ENCODE measurements around the gene CCR3. TPM values are rescaled to one million over a fixed set of nuclear protein-coding genes. Genes with fewer than 3 reads are reported as not detected.
A peak's percentile ranks its signal among the peaks of the same experiment; 100 is the strongest.

CCR3 gene
- total and polyA plus RNA-seq, 2 experiments from 2014 or later, result not detected

DNA sequence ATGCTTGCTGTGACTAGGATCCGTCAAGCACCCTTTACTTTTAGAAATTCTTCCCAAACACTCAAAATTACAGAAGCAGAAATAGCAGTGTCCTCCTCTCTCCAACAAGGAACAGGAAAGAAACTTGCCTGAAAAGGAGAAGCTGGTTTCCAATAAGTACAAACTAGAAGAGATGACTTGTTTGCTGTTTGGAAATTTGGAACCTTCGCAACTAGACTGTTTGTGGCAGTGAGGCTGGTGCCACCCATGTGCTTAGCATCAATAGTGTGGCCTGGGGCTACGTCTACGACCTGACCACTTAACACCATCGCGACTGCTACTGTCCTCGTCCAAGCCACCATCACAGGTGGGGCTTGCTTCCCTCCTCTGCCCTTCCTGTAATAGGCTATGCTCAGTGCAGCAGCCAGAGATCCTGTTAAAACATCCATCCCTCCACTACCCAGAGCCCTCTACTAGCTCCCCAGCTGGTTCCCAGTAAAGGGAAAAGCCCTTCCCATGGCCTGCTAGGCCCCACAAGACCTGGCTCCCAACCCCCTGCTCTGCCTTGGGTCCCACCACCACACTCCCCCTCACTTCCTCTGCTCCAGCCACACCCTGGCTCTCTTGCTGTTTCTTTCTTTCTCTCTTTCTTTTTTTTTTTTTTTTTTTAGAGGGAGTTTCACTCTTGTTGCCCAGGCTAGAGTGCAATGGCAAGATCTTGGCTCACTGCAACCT lies 59.0 kb downstream of the CCR3 start:
- no peak overlapping the region for H3K27ac ChIP-seq (ENCODE audit: low read depth)
- H3K9me2 ChIP-seq (ENCODE audit: insufficient read depth), result no peaks in the 10 kb centered on the region
- Mint-ChIP-seq H3K9me3 (no peaks in the 10 kb centered on the region), H3K4me1 (no peaks in the 10 kb centered on the region), H3K27me3 (ENCODE audit: insufficient read depth, low read depth, poor library complexity) (no peaks in the 10 kb centered on the region), H3K4me3 (no peak overlapping the region), H3K27ac (no peak overlapping the region), H3K36me3 (ENCODE audit: low read depth) (no peaks in the 10 kb centered on the region)
- no peak overlapping the region for H3K4me2 ChIP-seq
- H3F3A ChIP-seq (replicated peaks; ENCODE audit: low read depth), result no peaks in the 10 kb centered on the region
- H4K20me1 ChIP-seq (replicated peaks; ENCODE audit: insufficient read depth), result no peaks in the 10 kb centered on the region
- DNase-seq (ENCODE audit: low spot score) (no peak), ATAC-seq (no peak)
- H2AFZ ChIP-seq, result no peak overlapping the region; the same call in 1 of the 2 replicates
- no peak overlapping the region for H3K4me3 ChIP-seq
- no peaks in the 10 kb centered on the region for H3K36me3 ChIP-seq (ENCODE audit: insufficient read depth)
- no peaks in the 10 kb centered on the region for H3K27me3 ChIP-seq (ENCODE audit: insufficient read depth)
- no peaks in the 10 kb centered on the region for H3K79me2 ChIP-seq (replicated peaks; ENCODE audit: insufficient read depth)
- TF ChIP-seq JUNB (IDR thresholded peaks at IDR 0.05; ENCODE audit: unreplicated experiment) (no peak), NANOG (IDR thresholded peaks at IDR 0.05; ENCODE audit: borderline replicate concordance) (no peak)
- TF ChIP-seq, protein P1, sequence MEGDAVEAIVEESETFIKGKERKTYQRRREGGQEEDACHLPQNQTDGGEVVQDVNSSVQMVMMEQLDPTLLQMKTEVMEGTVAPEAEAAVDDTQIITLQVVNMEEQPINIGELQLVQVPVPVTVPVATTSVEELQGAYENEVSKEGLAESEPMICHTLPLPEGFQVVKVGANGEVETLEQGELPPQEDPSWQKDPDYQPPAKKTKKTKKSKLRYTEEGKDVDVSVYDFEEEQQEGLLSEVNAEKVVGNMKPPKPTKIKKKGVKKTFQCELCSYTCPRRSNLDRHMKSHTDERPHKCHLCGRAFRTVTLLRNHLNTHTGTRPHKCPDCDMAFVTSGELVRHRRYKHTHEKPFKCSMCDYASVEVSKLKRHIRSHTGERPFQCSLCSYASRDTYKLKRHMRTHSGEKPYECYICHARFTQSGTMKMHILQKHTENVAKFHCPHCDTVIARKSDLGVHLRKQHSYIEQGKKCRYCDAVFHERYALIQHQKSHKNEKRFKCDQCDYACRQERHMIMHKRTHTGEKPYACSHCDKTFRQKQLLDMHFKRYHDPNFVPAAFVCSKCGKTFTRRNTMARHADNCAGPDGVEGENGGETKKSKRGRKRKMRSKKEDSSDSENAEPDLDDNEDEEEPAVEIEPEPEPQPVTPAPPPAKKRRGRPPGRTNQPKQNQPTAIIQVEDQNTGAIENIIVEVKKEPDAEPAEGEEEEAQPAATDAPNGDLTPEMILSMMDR (conservative IDR thresholded peaks at IDR 0.05; ENCODE audit: low read depth in 2 of 2), result no peak
- no peaks in the 10 kb centered on the region for H3K4me1 ChIP-seq (ENCODE audit: insufficient read depth)

DNA sequence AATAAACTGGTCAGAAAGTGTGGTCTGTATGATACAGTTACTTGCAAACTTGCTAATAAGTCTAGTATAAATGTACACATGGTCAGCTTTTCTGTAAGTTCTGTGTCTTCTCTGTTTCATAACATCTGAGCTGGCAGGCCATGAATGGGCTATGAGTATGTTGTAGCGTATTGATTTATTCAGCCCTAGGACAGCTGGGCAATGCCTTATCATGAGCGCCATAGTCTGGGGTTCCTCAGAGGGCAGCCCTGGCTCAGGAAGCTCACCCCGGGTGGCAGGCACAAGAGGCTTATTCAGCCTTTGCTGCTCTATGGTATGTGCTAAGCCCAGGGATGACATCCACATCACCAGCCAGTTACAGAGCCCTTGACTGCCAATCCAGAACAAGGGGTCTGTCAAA lies 61.0 kb downstream of the CCR3 start:
- H3K9me2 ChIP-seq (ENCODE audit: insufficient read depth), result no peaks in the 10 kb centered on the region
- no peaks in the 10 kb centered on the region for H3K4me1 ChIP-seq (ENCODE audit: insufficient read depth)
- H3K9me3 Mint-ChIP-seq, result no peaks in the 10 kb centered on the region
- H3K36me3 ChIP-seq (ENCODE audit: insufficient read depth), result no peaks in the 10 kb centered on the region
- DNase-seq (ENCODE audit: low spot score), result no peak
- H2AFZ ChIP-seq, result no peak overlapping the region
- ATAC-seq, result no peak
- no peaks in the 10 kb centered on the region for H3K4me1 Mint-ChIP-seq
- no peak overlapping the region for H3K27ac ChIP-seq (ENCODE audit: low read depth)
- 0 out of 2 replicates have a peak overlapping the region, but pooled peaks have one; percentile 34 for H3K27ac Mint-ChIP-seq
- no peaks in the 10 kb centered on the region for H3K27me3 Mint-ChIP-seq (ENCODE audit: insufficient read depth, low read depth, poor library complexity)
- H3F3A ChIP-seq (replicated peaks; ENCODE audit: low read depth), result no peaks in the 10 kb centered on the region
- no peaks in the 10 kb centered on the region for H4K20me1 ChIP-seq (replicated peaks; ENCODE audit: insufficient read depth)
- no peaks in the 10 kb centered on the region for H3K36me3 Mint-ChIP-seq (ENCODE audit: low read depth)
- H3K79me2 ChIP-seq (replicated peaks; ENCODE audit: insufficient read depth), result no peaks in the 10 kb centered on the region
- no peak overlapping the region for H3K4me2 ChIP-seq
- no peaks in the 10 kb centered on the region for H3K27me3 ChIP-seq (ENCODE audit: insufficient read depth)
- H3K4me3 ChIP-seq, result no peak overlapping the region
- H3K4me3 Mint-ChIP-seq, result no peak overlapping the region
- TF ChIP-seq CREB1 (CRISPR knock-in tag; IDR thresholded peaks at IDR 0.05; ENCODE audit: low read depth), result no peak
- no peak for TF ChIP-seq ZNF114 (CRISPR knock-in tag; IDR thresholded peaks at IDR 0.05)
- TF ChIP-seq ZNF331 (CRISPR knock-in tag; IDR thresholded peaks at IDR 0.05; ENCODE audit: low read depth), result no peak
- no peak for TF ChIP-seq JUNB (IDR thresholded peaks at IDR 0.05; ENCODE audit: unreplicated experiment)
- TF ChIP-seq, protein P2, sequence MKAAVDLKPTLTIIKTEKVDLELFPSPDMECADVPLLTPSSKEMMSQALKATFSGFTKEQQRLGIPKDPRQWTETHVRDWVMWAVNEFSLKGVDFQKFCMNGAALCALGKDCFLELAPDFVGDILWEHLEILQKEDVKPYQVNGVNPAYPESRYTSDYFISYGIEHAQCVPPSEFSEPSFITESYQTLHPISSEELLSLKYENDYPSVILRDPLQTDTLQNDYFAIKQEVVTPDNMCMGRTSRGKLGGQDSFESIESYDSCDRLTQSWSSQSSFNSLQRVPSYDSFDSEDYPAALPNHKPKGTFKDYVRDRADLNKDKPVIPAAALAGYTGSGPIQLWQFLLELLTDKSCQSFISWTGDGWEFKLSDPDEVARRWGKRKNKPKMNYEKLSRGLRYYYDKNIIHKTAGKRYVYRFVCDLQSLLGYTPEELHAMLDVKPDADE (IDR thresholded peaks at IDR 0.05), result no peak
- no peak for TF ChIP-seq ZNF462 (CRISPR knock-in tag; IDR thresholded peaks at IDR 0.05)
- no peak for TF ChIP-seq EZH2 (IDR thresholded peaks at IDR 0.05; ENCODE audit: low read depth, unreplicated experiment)
- no peak for TF ChIP-seq NANOG (IDR thresholded peaks at IDR 0.05; ENCODE audit: borderline replicate concordance)
- TF ChIP-seq POLR2AphosphoS5 (IDR thresholded peaks at IDR 0.05; ENCODE audit: low read depth), result no peak
- no peak for TF ChIP-seq EZH2phosphoT487 (IDR thresholded peaks at IDR 0.05; ENCODE audit: unreplicated experiment)
